Esophagus mucosa (tissue), 1 donor: ENCODE measurements around the gene NSD1. TPM values are rescaled to one million over a fixed set of nuclear protein-coding genes. Genes with fewer than 3 reads are reported as not detected.

Experiments used
- ATAC-seq: fragments of 200-7000 bp; cut with Tn5 transposase; one replicate; pipeline ENCODE4 v1.9.1; 2020
- total RNA-seq: library from RNA; stranded (reverse); gene quantifications from one replicate; pipeline ENCODE4 v1.2.4, GENCODE V29; 2023
- donor health status: DM: yes; HTN: yes; CAD: no.

The NSD1 gene
- total RNA-seq, 1 donor from 2014 or later, result 53.8 TPM

- ATAC-seq, result peak; percentile 2
Observed at GRCh38 chr5:177311392-177311722, 177.8 kb downstream of the NSD1 start.

DNA sequence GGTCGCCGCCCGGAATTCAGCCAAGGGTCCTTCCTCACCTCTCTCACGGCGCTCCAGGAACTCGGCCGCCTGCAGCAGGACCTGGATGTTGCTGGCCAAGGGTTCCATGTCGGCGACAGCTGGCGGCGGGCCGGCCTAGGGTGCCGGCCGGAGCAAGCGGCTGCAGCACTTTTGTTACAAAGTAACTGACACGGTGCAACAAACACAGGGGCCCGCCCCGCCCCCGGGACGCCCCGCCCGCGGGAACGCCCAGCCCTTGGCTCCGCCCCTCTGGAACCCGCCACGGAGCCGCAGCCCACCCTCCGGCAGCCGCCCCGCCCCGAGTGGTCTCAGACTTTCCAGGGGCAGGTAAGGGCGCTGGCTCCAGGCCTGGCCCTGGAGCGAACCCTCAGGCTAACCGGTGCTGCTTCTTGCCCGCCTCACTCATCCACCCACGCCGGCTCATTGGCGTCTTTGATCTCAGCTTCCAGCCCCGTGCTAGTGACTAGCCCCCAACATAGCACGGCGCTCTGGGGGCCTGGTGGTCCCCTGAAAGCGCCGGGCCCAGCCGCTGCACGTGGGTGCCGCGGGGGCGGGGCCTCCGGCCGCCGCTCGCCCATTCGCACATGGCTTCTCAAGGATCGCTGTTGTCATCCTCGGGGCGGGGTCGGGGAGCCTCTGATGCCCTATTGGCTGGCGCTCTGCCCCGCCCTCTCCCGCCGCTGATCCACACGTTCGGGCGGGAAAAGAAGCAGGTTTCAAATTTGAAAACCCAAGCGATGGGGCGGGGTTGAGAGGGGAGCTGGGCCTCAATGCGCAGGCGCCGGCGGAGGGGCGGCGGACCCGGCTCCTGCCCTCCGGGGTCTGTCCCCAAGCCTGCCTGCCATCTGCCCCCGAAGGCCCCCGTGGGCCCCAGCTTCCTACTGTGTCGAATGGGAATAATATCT is 178.4 kb downstream of the NSD1 start, which contains the start of gene MXD3:
MXD3 (minus strand) TSS at position 176 of the 926 bp plus-strand sequence; CDS start at position 108, 68 bp downstream.
- peak; percentile 85 for ATAC-seq

GRCh38 chr5:177312649-177313181 is 179.1 kb downstream of the NSD1 start:
- ATAC-seq, result peak; percentile 39

DNA sequence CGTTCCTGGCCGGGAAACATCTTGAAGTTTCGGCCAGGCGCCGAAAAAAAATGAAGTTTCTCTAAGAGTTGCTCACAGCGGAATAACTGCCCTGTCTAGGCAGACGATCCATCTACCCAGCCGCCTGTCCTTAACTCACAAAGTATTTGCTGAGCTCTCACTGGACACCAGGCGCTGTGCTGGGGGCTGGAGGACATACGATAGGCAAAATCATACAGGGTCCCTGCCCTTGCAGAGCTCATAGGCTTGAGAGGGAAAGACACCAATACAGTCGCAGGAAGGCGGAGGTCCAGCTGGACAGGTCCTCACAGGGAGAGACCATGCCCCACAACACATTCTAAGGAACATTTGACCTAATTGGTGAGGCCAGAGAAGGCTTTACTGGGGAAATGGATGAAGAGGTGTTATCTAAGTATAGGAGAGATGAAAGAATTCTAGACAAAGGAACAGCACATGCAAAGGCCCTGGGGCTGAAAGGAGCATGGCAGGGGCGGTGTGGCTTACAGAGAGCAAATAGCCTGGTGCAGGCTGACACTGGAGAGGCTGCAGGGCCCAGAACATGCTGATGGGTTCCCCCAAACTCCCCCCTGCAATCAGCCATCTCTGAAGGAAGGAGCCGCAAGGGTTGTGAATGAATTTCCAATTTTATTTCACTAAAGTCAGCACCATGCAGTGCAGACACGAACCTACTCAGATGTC is 180.1 kb downstream of the NSD1 start:
- no peak for ATAC-seq

GRCh38 chr5:177314376-177315342 is 181.1 kb downstream of the NSD1 start:
- ATAC-seq, result no peak

- ATAC-seq, result no peak
Observed at GRCh38 chr5:177315411-177315810, 181.8 kb downstream of the NSD1 start.

- no peak for ATAC-seq
Observed at GRCh38 chr5:177316005-177316404, 182.4 kb downstream of the NSD1 start.

- ATAC-seq, result peak; percentile 51
Observed at GRCh38 chr5:177317959-177318377, 184.4 kb downstream of the NSD1 start.

DNA sequence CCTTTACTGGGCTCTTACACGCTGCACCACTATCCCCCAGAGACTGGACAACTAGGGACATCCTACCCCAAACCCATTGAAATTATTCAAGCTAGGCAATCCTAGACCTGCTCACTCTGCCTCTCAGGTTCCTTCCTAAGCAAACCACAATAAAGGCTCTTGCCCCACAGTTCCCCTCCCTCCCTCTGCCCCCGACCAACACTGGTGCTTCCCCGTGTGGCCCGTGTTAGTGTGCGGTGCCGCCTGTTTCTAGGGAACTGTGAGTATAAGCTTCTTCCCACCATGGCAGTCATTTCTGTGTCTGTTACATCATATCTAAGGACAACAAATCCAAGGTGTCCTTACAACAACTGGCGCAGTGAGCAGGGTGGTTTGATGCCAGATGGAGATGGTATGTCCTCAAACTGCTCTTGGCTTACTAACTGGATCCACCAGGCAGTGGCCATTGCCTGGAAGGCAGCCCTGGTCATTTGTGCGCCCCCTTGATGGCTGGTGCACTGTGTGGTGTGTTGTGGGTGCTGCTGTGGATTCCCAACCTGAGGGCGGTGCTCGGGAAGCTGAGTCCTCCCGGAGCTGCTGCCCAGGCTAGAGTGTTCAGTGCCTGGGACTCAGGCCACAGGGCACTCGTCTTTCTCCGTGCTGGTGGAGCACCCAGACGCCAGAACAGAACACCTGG is 186.5 kb downstream of the NSD1 start:
- ATAC-seq, result no peak

- peak; percentile 12 for ATAC-seq
Observed at GRCh38 chr5:177320879-177321278, 187.3 kb downstream of the NSD1 start.

DNA sequence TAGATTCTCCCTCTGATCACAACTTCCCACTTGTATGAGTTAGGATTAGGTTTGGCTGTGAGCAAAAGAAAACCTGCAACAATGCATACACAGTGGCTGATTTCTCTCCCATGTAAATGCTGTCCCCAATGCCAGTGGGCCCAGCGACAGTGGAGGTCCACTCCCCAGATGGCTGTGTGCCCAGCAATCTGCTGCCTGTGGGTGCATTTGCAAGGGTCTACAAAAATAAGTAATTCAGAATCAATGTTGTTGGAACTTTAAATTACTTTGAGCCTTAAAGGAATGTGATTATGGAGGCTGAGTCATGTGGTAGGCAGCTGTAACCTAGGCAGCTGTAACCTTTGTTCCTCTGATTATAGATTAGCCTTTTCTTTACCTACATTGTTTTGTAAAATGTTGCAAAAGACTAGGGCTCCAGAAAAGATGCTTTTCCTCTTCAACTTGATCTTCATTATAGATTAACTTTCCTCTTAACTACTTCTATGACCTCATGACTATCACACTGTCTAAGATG is 192.4 kb downstream of the NSD1 start:
- ATAC-seq, result no peak

- peak; percentile 59 for ATAC-seq
Observed at GRCh38 chr5:177327539-177328522, 194.3 kb downstream of the NSD1 start.

DNA sequence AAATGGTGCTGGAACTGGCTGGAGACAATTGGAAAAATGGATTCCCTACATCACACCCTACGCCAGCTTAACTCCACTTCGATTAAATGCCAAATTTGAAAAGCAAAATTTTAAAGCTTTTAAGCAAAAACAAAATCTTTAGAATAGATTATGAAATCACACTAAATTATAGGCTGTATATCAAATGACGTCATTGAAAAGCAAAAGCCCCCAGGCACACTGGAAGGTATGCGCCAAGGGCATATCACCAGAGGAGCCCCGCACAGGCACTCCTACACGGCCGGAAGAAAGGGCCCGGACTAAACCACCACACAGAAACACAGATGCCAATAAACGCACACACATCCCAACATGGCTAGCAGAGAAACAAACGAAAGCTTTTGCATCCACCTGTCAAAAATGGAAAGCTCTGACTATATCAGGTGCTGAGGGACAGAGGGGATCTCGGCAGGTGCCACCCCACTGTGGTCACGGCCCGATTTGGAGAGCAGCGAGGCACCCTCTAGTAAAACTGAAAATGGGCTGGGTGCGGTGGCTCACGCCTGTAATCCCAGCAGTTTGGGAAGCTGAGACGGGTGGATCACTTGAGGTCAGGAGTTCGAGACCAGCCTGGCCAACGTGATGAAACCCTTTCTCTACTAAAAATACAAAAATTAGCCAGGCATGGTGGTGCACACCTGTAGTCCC is 195.1 kb downstream of the NSD1 start:
- no peak for ATAC-seq

DNA sequence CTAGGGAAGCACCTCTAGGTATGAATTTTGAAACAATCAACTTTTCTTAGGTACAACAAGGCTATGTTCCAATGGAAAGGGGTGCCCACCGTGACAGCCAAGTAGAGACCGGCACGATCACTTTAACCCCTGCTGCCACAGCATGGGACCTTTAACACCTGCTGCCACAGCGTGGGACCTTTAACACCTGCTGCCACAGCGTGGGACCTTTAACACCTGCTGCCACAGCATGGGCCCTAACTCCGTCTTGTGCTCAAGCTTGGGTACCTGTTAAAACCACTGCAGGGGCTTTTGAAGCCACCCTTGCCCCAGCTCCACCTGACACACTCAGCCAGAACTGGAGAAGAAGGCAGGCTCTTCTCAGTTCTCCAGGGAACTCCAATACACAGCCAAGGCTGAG is 196.3 kb downstream of the NSD1 start:
- ATAC-seq, result no peak

GRCh38 chr5:177330991-177331842 is 197.6 kb downstream of the NSD1 start:
- ATAC-seq, result no peak

- ATAC-seq, result no peak
Observed at GRCh38 chr5:177332031-177332895, 198.7 kb downstream of the NSD1 start.

GRCh38 chr5:177332896-177333260 is 199.3 kb downstream of the NSD1 start:
- ATAC-seq, result no peak
